Measurements from ENCODE around the gene HOXD4. TPM values are rescaled to one million over a fixed set of nuclear protein-coding genes. Genes with fewer than 3 reads are reported as not detected.

The HOXD4 gene
- total RNA-seq, 1 experiment from 2014 or later = 1.4 TPM

- ChIA-PET CTCF (interaction anchor here (0.6 kb wide), 1 partner anchor 791 kb away, joined by 3 read pairs; no protein-coding TSS in a partner anchor), POLR2A (no interaction called here)
- 0 out of 2 replicates have a peak, but pooled peaks cover 3% of the 10 kb centered on the region for H3K4me1 ChIP-seq (ENCODE audit: control insufficient read depth, insufficient read depth, low read length)
- TF ChIP-seq REST (IDR thresholded peaks at IDR 0.05; ENCODE audit: insufficient read depth in 1 of 2, low read depth in 2 of 2, low read length in 1 of 2) = no peak
- no peak for TF ChIP-seq SIN3A (IDR thresholded peaks at IDR 0.05; ENCODE audit: borderline replicate concordance, insufficient read depth, low read depth, low read length)
- no peak for TF ChIP-seq POLR2AphosphoS5 (IDR thresholded peaks at IDR 0.05; ENCODE audit: low read depth, low read length)
- no peak for TF ChIP-seq TCF7L2 (IDR thresholded peaks at IDR 0.05; ENCODE audit: low read depth, low read length)
- no peak for TF ChIP-seq CTCF (IDR thresholded peaks at IDR 0.05)
- no peak overlapping the region for H3K4me3 ChIP-seq (ENCODE audit: low read depth in 2 of 2, low read length in 2 of 2)
- H3K27me3 ChIP-seq (ENCODE audit: control insufficient read depth, insufficient read depth, low read length) = 0 out of 2 replicates have a peak, but pooled peaks cover 5% of the 10 kb centered on the region
- DNase-seq (ENCODE audit: low read depth, low spot score) (no peak), ATAC-seq (no peak)
- H3K27ac ChIP-seq (ENCODE audit: low read length) = no peak overlapping the region
- no TSS peak for BruUV-seq (replicated peaks)
- no peaks in the 10 kb centered on the region for H3K36me3 ChIP-seq (ENCODE audit: control insufficient read depth, insufficient read depth, low read length)
- H3K9me3 ChIP-seq (ENCODE audit: control insufficient read depth, insufficient read depth, low read depth, low read length) = no peaks in the 10 kb centered on the region
- in situ Hi-C loops (cut with HindIII; ENCODE audit: low pct_unique_long_range_greater_than_20kb, low sequenced_read_pairs) = no loop called here
- intact Hi-C loops (cut with micrococcal nuclease; ENCODE audit: unreplicated experiment) = no loop called here
These were observed 41.4 kb upstream of the HOXD4 start for GRCh38 chr2:176109946-176110345.

- peaks cover 5% of the 10 kb centered on the region; the same call in 1 of the 2 replicates for H3K27me3 ChIP-seq (ENCODE audit: control insufficient read depth, insufficient read depth, low read length)
- no TSS peak for BruUV-seq (replicated peaks)
- intact Hi-C loops (cut with micrococcal nuclease; ENCODE audit: unreplicated experiment) (no loop called here), in situ Hi-C loops (cut with HindIII; ENCODE audit: low pct_unique_long_range_greater_than_20kb, low sequenced_read_pairs) (no loop called here)
- ChIA-PET CTCF (no interaction called here), POLR2A (no interaction called here)
- no peaks in the 10 kb centered on the region for H3K9me3 ChIP-seq (ENCODE audit: control insufficient read depth, insufficient read depth, low read depth, low read length)
- no peak overlapping the region for H3K4me3 ChIP-seq (ENCODE audit: low read depth in 2 of 2, low read length in 2 of 2)
- H3K36me3 ChIP-seq (ENCODE audit: control insufficient read depth, insufficient read depth, low read length) = no peaks in the 10 kb centered on the region
- H3K4me1 ChIP-seq (ENCODE audit: control insufficient read depth, insufficient read depth, low read length) = 0 out of 2 replicates have a peak, but pooled peaks cover 3% of the 10 kb centered on the region
- TF ChIP-seq POLR2AphosphoS5 (IDR thresholded peaks at IDR 0.05; ENCODE audit: low read depth, low read length) = no peak
- no peak for TF ChIP-seq TCF7L2 (IDR thresholded peaks at IDR 0.05; ENCODE audit: low read depth, low read length)
- TF ChIP-seq SIN3A (IDR thresholded peaks at IDR 0.05; ENCODE audit: borderline replicate concordance, insufficient read depth, low read depth, low read length) = no peak
- no peak for TF ChIP-seq REST (IDR thresholded peaks at IDR 0.05; ENCODE audit: insufficient read depth in 1 of 2, low read depth in 2 of 2, low read length in 1 of 2)
- TF ChIP-seq CTCF (IDR thresholded peaks at IDR 0.05) = 0 out of 2 replicates have a peak, but pooled peaks have one; percentile 35
- H3K27ac ChIP-seq (ENCODE audit: low read length) = no peak overlapping the region
- DNase-seq (ENCODE audit: low read depth, low spot score) (no peak), ATAC-seq (no peak)
These were observed 40.7 kb upstream of the HOXD4 start for GRCh38 chr2:176110415-176111308.
